Measurements from ENCODE around the gene HYAL4.
"Not testable (repeated sequence)": the region's sequence is repeated elsewhere in the genome, so short reads cannot be mapped to it uniquely, and the experiment has no call there.

HYAL4 gene

DNA sequence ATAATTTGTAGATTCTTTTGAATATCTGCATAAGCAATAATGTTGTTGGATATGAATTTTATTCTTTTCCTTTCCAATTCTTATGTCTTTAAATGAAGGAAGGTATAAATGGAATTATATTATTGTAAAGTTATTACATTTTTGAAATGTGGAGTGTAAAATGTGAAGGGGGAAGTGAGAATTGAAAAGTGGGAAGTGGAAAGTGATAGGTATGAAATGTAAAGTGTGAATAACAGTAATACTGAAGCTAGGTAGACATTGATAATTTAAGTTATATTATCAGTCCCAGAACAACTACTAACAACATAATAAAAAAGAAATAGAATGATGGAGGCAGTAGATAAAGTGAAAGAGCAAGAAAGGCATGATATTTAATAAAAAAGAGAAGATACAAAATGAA, 39.7 kb upstream of the HYAL4 start:
- H3K4me3 ChIP-seq (ENCODE audit: low read length): no peak overlapping the region
- TF ChIP-seq, protein P1, sequence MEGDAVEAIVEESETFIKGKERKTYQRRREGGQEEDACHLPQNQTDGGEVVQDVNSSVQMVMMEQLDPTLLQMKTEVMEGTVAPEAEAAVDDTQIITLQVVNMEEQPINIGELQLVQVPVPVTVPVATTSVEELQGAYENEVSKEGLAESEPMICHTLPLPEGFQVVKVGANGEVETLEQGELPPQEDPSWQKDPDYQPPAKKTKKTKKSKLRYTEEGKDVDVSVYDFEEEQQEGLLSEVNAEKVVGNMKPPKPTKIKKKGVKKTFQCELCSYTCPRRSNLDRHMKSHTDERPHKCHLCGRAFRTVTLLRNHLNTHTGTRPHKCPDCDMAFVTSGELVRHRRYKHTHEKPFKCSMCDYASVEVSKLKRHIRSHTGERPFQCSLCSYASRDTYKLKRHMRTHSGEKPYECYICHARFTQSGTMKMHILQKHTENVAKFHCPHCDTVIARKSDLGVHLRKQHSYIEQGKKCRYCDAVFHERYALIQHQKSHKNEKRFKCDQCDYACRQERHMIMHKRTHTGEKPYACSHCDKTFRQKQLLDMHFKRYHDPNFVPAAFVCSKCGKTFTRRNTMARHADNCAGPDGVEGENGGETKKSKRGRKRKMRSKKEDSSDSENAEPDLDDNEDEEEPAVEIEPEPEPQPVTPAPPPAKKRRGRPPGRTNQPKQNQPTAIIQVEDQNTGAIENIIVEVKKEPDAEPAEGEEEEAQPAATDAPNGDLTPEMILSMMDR (conservative IDR thresholded peaks at IDR 0.05; ENCODE audit: low read length): no peak
- no peak for DNase-seq (ENCODE audit: low read depth)

GRCh38 chr7:123809471-123809870, 35.5 kb upstream of the HYAL4 start:
- TF ChIP-seq, protein P1 (conservative IDR thresholded peaks at IDR 0.05; ENCODE audit: low read length): no peak
- H3K4me3 ChIP-seq (ENCODE audit: low read length): no peak overlapping the region
- DNase-seq (ENCODE audit: low read depth): no peak

DNA sequence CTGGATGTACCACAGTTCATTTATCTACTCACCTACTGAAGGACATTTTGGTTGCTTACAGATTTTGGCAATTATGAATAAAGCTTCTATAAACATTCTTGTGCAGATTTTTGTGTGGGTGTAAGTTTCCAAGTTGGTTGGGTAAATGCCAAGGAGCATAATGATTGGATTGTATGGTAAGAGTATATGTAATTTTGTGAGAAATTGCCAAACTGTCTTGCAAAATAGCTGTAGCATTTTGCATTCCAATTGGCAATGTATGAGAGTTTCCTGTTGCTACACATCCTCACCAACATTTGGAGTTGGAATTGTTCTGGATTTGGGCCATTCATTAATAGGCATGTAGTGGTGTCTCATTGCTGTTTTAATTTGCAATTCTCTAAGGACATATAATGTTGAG, 33.9 kb upstream of the HYAL4 start:
- H3K4me3 ChIP-seq (ENCODE audit: low read length): no peak overlapping the region
- peak; percentile 23 for DNase-seq (ENCODE audit: low read depth)
- TF ChIP-seq, protein P1 (conservative IDR thresholded peaks at IDR 0.05; ENCODE audit: low read length): no peak

- H3K4me3 ChIP-seq (ENCODE audit: low read length): no peak overlapping the region
- TF ChIP-seq, protein P1 (conservative IDR thresholded peaks at IDR 0.05; ENCODE audit: low read length): no peak
- DNase-seq (ENCODE audit: low read depth): no peak
Observed at GRCh38 chr7:123816916-123817315, 28.1 kb upstream of the HYAL4 start.

DNA sequence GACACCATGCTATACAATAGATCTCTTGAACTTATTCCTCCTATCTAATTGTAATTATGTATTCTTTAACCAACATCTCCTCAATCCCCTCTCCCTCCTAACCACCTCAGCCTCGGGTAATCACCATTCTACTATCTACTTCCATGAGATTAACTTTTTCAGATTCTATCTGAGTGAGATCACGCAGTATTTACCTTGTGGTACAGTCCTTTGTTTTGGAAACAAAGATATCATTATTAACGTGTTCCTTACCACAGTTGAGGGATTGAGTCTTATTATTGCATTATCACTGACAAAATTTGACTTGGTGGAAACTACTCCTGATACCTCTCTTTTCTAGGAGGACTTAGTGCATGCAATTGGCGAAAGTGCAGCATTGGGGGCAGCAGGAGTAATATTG, 26.0 kb upstream of the HYAL4 start:
- no peak for DNase-seq (ENCODE audit: low read depth)
- TF ChIP-seq, protein P1 (conservative IDR thresholded peaks at IDR 0.05; ENCODE audit: low read length): no peak
- H3K4me3 ChIP-seq (ENCODE audit: low read length): no peak overlapping the region

DNA sequence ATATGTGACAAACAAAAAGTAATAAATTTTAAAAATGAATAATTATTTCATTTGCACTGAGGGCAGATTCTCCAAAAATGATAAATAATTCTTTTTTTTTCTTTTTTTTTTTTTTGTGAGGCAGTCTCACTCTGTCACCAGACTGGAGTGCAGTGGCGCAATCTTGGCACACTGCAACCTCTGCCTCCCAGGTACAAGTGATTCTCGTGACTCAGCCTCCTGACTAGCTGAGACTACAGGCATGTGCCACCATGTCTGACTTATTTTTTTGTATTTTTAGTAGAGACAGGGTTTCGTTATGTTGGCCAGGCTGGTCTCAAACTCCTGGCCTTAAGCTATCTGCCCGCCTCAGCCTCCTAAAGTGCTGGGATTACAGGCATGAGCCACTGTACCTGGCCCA, 25.2 kb upstream of the HYAL4 start:
- not testable (repeated sequence) for H3K4me3 ChIP-seq (ENCODE audit: low read length); DNase-seq (ENCODE audit: low read depth)

DNA sequence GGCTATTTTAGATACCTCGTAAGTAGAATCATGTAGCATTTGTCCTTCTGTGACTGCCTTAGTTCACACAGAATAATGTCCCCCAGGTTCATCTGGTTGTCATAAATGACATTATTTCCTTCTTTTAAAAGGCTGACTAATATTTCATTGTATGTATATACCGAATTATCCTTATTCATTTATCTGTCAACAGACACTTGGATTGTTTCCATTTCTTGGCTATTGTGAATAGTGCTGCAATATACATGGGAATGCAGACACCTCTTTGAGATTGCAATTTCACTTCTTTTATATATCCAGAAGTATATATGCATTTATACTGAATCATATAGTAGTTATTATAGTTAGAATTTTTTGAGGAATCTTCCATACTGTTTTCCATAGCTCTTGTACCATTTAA, 24.1 kb upstream of the HYAL4 start:
- H3K4me3 ChIP-seq (ENCODE audit: low read length): no peak overlapping the region
- no peak for DNase-seq (ENCODE audit: low read depth)
- TF ChIP-seq, protein P1 (conservative IDR thresholded peaks at IDR 0.05; ENCODE audit: low read length): no peak

- H3K4me3 ChIP-seq (ENCODE audit: low read length): no peak overlapping the region
- no peak for DNase-seq (ENCODE audit: low read depth)
- TF ChIP-seq, protein P1 (conservative IDR thresholded peaks at IDR 0.05; ENCODE audit: low read length): no peak
Observed at GRCh38 chr7:123821320-123821719, 23.6 kb upstream of the HYAL4 start.

Data from AG10803 (cell line).